ENCODE results near the gene ASCC1. TPM values are rescaled to one million over a fixed set of nuclear protein-coding genes. Genes with fewer than 3 reads are reported as not detected.

The ASCC1 gene
- total and polyA plus RNA-seq, 2 experiments from 2014 or later: 13.7 to 37.2 TPM

DNA sequence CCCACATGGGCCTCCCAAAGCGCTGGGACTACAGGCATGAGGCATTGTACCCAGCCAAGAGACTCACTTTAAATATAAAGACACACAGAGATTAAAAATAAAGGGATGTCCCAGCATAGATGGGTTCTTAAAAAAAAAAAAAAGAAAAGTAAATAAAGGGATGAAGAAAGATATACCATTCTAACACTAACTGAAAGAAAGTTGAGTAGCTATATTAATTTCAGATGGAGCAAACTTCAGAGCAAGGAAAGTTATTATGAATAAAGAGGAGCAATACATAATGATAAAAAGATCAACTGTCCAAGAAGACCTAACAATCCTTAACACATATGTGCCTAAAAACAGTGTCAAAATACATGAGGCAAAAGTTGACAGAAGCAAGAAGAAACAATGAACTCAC lies 94.7 kb downstream of the ASCC1 start:
- DNase-seq (ENCODE audit: low spot score): no peak
- H3K36me3 Mint-ChIP-seq (ENCODE audit: low read depth): peaks cover 17% of the 10 kb centered on the region
- H3K4me1 ChIP-seq (ENCODE audit: insufficient read depth): 0 out of 2 replicates have a peak, but pooled peaks cover 3% of the 10 kb centered on the region
- H3K9me2 ChIP-seq (ENCODE audit: insufficient read depth): no peaks in the 10 kb centered on the region
- peaks cover 4% of the 10 kb centered on the region for H3K4me1 Mint-ChIP-seq
- no peak overlapping the region for H3K27ac Mint-ChIP-seq
- H2AFZ ChIP-seq: no peak overlapping the region
- H3K27me3 ChIP-seq (ENCODE audit: insufficient read depth): no peaks in the 10 kb centered on the region
- H3K4me3 Mint-ChIP-seq: no peak overlapping the region
- H3K27me3 Mint-ChIP-seq (ENCODE audit: insufficient read depth, low read depth, poor library complexity): no peaks in the 10 kb centered on the region
- no peak for ATAC-seq
- H3F3A ChIP-seq (replicated peaks; ENCODE audit: low read depth): no peaks in the 10 kb centered on the region
- no peak overlapping the region for H3K4me3 ChIP-seq
- TF ChIP-seq EZH2phosphoT487 (IDR thresholded peaks at IDR 0.05; ENCODE audit: unreplicated experiment) (no peak), POLR2AphosphoS5 (IDR thresholded peaks at IDR 0.05; ENCODE audit: low read depth) (no peak), NANOG (IDR thresholded peaks at IDR 0.05; ENCODE audit: borderline replicate concordance) (no peak), ZNF114 (CRISPR knock-in tag; IDR thresholded peaks at IDR 0.05) (no peak), JUNB (IDR thresholded peaks at IDR 0.05; ENCODE audit: unreplicated experiment) (no peak), CREB1 (CRISPR knock-in tag; IDR thresholded peaks at IDR 0.05; ENCODE audit: low read depth) (no peak), ZNF331 (CRISPR knock-in tag; IDR thresholded peaks at IDR 0.05; ENCODE audit: low read depth) (no peak), EZH2 (IDR thresholded peaks at IDR 0.05; ENCODE audit: low read depth, unreplicated experiment) (no peak), STAT1 (IDR thresholded peaks at IDR 0.05; ENCODE audit: unreplicated experiment) (no peak)
- TF ChIP-seq, protein P1, sequence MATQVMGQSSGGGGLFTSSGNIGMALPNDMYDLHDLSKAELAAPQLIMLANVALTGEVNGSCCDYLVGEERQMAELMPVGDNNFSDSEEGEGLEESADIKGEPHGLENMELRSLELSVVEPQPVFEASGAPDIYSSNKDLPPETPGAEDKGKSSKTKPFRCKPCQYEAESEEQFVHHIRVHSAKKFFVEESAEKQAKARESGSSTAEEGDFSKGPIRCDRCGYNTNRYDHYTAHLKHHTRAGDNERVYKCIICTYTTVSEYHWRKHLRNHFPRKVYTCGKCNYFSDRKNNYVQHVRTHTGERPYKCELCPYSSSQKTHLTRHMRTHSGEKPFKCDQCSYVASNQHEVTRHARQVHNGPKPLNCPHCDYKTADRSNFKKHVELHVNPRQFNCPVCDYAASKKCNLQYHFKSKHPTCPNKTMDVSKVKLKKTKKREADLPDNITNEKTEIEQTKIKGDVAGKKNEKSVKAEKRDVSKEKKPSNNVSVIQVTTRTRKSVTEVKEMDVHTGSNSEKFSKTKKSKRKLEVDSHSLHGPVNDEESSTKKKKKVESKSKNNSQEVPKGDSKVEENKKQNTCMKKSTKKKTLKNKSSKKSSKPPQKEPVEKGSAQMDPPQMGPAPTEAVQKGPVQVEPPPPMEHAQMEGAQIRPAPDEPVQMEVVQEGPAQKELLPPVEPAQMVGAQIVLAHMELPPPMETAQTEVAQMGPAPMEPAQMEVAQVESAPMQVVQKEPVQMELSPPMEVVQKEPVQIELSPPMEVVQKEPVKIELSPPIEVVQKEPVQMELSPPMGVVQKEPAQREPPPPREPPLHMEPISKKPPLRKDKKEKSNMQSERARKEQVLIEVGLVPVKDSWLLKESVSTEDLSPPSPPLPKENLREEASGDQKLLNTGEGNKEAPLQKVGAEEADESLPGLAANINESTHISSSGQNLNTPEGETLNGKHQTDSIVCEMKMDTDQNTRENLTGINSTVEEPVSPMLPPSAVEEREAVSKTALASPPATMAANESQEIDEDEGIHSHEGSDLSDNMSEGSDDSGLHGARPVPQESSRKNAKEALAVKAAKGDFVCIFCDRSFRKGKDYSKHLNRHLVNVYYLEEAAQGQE (IDR thresholded peaks at IDR 0.05; ENCODE audit: unreplicated experiment): no peak
- TF ChIP-seq, protein P2, sequence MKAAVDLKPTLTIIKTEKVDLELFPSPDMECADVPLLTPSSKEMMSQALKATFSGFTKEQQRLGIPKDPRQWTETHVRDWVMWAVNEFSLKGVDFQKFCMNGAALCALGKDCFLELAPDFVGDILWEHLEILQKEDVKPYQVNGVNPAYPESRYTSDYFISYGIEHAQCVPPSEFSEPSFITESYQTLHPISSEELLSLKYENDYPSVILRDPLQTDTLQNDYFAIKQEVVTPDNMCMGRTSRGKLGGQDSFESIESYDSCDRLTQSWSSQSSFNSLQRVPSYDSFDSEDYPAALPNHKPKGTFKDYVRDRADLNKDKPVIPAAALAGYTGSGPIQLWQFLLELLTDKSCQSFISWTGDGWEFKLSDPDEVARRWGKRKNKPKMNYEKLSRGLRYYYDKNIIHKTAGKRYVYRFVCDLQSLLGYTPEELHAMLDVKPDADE (IDR thresholded peaks at IDR 0.05): no peak
- TF ChIP-seq, protein P3, sequence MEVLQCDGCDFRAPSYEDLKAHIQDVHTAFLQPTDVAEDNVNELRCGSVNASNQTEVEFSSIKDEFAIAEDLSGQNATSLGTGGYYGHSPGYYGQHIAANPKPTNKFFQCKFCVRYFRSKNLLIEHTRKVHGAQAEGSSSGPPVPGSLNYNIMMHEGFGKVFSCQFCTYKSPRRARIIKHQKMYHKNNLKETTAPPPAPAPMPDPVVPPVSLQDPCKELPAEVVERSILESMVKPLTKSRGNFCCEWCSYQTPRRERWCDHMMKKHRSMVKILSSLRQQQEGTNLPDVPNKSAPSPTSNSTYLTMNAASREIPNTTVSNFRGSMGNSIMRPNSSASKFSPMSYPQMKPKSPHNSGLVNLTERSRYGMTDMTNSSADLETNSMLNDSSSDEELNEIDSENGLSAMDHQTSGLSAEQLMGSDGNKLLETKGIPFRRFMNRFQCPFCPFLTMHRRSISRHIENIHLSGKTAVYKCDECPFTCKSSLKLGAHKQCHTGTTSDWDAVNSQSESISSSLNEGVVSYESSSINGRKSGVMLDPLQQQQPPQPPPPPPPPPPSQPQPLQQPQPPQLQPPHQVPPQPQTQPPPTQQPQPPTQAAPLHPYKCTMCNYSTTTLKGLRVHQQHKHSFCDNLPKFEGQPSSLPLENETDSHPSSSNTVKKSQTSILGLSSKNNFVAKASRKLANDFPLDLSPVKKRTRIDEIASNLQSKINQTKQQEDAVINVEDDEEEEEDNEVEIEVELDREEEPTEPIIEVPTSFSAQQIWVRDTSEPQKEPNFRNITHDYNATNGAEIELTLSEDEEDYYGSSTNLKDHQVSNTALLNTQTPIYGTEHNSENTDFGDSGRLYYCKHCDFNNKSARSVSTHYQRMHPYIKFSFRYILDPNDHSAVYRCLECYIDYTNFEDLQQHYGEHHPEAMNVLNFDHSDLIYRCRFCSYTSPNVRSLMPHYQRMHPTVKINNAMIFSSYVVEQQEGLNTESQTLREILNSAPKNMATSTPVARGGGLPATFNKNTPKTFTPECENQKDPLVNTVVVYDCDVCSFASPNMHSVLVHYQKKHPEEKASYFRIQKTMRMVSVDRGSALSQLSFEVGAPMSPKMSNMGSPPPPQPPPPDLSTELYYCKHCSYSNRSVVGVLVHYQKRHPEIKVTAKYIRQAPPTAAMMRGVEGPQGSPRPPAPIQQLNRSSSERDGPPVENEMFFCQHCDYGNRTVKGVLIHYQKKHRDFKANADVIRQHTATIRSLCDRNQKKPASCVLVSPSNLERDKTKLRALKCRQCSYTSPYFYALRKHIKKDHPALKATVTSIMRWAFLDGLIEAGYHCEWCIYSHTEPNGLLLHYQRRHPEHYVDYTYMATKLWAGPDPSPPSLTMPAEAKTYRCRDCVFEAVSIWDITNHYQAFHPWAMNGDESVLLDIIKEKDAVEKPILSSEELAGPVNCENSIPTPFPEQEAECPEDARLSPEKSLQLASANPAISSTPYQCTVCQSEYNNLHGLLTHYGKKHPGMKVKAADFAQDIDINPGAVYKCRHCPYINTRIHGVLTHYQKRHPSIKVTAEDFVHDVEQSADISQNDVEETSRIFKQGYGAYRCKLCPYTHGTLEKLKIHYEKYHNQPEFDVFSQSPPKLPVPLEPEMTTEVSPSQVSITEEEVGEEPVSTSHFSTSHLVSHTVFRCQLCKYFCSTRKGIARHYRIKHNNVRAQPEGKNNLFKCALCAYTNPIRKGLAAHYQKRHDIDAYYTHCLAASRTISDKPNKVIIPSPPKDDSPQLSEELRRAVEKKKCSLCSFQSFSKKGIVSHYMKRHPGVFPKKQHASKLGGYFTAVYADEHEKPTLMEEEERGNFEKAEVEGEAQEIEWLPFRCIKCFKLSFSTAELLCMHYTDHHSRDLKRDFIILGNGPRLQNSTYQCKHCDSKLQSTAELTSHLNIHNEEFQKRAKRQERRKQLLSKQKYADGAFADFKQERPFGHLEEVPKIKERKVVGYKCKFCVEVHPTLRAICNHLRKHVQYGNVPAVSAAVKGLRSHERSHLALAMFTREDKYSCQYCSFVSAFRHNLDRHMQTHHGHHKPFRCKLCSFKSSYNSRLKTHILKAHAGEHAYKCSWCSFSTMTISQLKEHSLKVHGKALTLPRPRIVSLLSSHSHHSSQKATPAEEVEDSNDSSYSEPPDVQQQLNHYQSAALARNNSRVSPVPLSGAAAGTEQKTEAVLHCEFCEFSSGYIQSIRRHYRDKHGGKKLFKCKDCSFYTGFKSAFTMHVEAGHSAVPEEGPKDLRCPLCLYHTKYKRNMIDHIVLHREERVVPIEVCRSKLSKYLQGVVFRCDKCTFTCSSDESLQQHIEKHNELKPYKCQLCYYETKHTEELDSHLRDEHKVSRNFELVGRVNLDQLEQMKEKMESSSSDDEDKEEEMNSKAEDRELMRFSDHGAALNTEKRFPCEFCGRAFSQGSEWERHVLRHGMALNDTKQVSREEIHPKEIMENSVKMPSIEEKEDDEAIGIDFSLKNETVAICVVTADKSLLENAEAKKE (CRISPR knock-in tag; IDR thresholded peaks at IDR 0.05): no peak
- TF ChIP-seq, protein P4, sequence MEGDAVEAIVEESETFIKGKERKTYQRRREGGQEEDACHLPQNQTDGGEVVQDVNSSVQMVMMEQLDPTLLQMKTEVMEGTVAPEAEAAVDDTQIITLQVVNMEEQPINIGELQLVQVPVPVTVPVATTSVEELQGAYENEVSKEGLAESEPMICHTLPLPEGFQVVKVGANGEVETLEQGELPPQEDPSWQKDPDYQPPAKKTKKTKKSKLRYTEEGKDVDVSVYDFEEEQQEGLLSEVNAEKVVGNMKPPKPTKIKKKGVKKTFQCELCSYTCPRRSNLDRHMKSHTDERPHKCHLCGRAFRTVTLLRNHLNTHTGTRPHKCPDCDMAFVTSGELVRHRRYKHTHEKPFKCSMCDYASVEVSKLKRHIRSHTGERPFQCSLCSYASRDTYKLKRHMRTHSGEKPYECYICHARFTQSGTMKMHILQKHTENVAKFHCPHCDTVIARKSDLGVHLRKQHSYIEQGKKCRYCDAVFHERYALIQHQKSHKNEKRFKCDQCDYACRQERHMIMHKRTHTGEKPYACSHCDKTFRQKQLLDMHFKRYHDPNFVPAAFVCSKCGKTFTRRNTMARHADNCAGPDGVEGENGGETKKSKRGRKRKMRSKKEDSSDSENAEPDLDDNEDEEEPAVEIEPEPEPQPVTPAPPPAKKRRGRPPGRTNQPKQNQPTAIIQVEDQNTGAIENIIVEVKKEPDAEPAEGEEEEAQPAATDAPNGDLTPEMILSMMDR (conservative IDR thresholded peaks at IDR 0.05; ENCODE audit: low read depth in 2 of 2): no peak
- no peak overlapping the region for H3K4me2 ChIP-seq
- peaks cover 8% of the 10 kb centered on the region for H3K9me3 Mint-ChIP-seq
- H4K20me1 ChIP-seq (replicated peaks; ENCODE audit: insufficient read depth): no peaks in the 10 kb centered on the region
- H3K36me3 ChIP-seq (ENCODE audit: insufficient read depth): no peaks in the 10 kb centered on the region
- no peaks in the 10 kb centered on the region for H3K79me2 ChIP-seq (replicated peaks; ENCODE audit: insufficient read depth)
- no peak overlapping the region for H3K27ac ChIP-seq (ENCODE audit: low read depth)

Data from GM23338 (cell line).